Uterus (tissue), 2 donors: ENCODE results near the gene SLC44A3.

ENCODE experiments used
- CTCF ChIP-seq, 4 experiments: fragments of 200-600 bp in 2 of 4; fragments of 450-650 bp in 2 of 4; sonication (generic) in 2 of 4; IDR thresholded peaks; one replicate each; pipeline ENCODE4 v1.5.1; 2016 to 2019; ENCODE audit warnings: antibody characterized with exemption in 4 of 4, mild to moderate bottlenecking in 2 of 4, moderate library complexity in 1 of 4
- POLR2A ChIP-seq, 2 donors: fragments of 450-650 bp; IDR thresholded peaks; one replicate each; pipeline ENCODE4 v1.6.1; 2016; ENCODE audit warnings: antibody characterized with exemption in 2 of 2, mild to moderate bottlenecking in 1 of 2, moderate library complexity in 1 of 2

GRCh38 chr1:94926915-94927404 is 106.8 kb downstream of the SLC44A3 start, which contains the start of gene CNN3:
- TF ChIP-seq CTCF (IDR thresholded peaks at IDR 0.05) (peak in 1 of 4 experiments; percentile 47), POLR2A (IDR thresholded peaks at IDR 0.05) (peak; percentile 98 to 100)
